HG03025 (cell line): ENCODE data around the gene C20orf202.

ENCODE experiments used
- ATAC-seq: cut with Tn5 transposase; IDR thresholded peaks from one replicate; pipeline ENCODE4 v1.9.1; 2021; ENCODE audit warnings: mild to moderate bottlenecking, moderate library complexity; ENCODE audit not compliant: unreplicated experiment, low FRiP score

C20orf202 gene

DNA sequence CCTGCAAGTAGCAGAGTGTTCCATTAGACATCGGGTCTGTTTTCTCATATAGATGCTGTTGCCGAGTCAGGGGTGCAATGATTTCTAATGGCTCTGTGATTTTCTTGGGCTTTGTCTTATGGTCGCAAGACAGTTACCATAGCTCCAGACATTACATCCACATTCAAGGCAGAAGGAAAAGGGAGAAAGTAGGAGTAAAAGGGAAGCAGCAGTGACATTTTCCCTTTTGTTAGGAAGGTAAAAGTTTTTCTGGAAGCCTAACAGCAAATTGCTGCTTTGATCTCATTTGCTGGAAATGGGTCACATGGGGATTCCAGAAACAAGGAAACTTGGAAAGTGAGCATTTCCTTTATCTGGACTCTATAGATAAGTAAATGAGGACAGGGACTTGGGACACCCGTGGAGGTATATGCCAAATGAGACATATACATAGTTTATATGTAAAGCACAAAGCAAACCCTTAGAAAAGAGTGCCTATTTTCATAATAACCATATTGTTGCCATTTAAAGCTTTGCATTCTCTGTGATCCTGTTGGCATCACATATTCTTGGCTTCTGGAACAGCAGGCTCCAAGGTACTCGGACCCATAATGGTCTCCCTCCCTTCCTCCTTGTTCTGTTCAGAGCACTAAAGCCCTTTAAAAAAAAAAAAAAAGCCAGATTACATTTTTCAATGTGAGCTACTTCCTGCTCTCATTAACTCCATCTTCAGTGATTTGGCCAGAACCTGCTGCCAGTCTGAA lies at the start of gene C20orf202:
Gene C20orf202 (plus strand): TSS at position 693 of the 743 bp plus-strand sequence. CDS start 132 bp downstream, outside the sequence.
- no peak for ATAC-seq

DNA sequence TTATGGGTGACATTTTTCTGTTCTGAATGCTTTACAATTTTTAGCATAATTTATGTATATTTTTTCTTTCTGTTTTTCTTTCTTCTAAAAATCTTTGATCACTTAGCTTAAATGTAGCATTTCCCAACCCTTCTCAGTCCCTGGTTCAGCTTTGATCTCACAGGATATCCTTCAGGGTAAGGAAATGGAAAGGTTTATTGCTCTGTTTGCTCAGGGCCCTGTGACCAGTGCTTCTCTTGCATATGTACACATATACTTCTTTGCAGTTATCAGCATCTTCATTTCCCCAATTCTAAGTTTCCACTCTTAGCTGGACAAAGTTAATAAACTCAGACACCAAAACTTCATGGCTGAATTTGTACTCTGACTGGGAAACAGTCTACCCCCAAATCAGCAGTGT lies 49.0 kb upstream of the C20orf202 start:
- ATAC-seq: no peak

DNA sequence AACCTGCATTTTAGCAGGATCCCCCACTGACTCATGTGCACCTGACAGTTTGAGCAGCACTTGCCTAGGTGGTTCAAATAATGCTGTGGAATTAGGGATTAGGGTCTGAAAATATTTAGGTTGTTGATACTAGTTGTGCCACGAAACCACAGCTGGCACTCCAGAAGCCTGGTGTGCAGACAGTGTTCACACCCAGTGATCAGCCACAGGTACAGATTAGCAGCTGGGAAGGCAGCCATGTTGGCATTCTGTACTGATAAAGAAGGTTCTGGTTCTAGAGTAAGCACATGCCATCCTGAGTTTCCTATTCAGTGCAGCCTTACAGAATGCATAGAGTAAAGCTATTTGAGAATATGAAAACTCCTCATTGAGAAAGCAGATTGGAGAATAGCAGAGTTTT lies 48.6 kb upstream of the C20orf202 start:
- ATAC-seq: no peak

DNA sequence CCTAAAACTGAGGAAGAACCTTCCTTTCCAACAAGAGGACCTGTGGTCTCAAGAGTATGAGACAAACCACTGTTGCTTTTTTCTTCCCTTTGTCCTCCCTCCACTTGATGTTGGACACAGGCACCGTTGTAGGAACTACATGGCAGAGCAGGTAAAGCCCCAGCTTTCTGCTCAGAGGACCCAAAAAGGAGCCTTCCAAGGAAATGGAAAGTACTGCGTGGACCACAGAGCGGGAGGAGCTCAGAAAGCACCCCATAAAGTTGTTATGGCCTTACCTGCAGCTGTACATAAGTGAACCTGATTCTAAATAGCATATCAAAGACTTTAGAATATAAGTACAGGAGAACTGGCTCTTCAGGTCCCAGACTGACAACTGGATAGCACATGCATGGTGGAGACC lies 47.9 kb upstream of the C20orf202 start:
- no peak for ATAC-seq

DNA sequence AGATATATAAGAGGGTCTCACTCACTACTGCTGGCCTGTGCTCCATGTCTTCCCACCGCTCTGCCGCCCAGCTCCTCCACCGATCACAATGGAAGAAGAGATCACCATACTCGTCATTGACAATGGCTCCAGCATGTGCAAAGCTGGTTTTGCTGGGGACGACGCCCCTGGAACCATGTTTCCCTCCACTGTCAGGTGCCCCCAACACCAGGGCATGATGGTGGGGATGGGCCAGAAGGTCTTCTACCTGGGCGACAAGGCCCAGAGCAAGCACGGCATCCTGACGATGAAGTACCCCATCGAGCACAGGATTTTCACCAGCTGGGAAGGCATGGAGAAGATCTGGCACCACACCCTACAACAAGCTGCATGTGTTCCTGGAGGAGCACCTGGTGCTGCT lies 42.8 kb upstream of the C20orf202 start:
- ATAC-seq: no peak

DNA sequence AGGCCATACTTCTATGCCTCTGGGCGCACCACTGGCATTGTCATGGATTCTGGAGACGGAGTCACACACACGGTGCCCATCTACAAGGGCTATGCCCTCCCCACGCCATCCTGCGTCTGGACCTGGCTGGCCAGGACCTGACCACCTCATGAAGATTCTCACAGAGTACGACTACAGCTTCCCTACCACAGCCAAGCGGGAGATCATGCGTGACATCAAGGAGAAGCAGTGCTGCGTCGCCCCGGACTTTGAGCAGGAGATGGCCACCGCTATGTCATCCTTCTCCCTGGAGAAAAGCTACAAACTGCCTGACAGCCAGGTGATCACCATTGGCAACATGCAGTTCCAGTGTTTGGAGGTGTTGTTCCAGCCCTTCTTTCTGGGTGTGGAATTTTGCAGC lies 42.3 kb upstream of the C20orf202 start:
- no peak for ATAC-seq

DNA sequence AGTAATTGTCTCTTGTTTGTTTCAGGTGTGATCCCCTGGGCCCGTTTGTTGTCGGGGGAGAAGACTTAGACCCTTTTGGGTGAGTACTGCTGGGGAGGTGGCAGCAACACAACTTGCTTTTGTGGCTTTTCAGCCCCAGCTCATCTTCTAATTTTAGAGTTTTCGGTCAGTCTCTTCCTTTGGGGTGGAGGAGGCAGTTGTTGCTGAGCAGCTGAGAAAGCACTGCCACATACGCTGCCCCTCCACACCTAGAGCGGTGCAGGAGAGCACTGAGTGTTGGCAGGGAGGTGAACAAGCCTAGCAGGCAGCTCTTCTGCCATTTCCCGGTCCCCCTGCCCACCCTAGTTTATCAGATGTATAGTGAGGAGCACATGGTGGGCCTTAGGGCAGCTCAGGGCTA lies 40.1 kb upstream of the C20orf202 start:
- ATAC-seq: peak; percentile 53

DNA sequence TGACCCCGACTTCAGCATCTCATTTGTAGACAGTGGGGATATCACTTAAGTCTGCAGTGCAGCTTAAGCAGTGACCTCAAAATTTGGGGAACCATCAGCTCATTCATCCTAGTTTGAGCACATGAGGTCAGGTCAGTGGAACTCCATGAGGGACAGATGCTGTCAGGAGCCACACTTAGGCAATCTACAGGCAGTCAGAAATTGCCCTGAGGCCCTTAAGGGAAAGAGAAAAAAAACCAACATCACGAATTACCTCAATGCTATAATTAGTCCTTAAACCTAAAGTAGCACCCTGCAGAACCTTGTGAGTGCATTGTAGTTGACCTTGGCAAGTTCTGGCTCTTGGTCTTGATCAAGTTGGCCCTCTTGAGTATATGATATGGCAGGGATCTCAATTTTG lies 39.6 kb upstream of the C20orf202 start:
- ATAC-seq: no peak

DNA sequence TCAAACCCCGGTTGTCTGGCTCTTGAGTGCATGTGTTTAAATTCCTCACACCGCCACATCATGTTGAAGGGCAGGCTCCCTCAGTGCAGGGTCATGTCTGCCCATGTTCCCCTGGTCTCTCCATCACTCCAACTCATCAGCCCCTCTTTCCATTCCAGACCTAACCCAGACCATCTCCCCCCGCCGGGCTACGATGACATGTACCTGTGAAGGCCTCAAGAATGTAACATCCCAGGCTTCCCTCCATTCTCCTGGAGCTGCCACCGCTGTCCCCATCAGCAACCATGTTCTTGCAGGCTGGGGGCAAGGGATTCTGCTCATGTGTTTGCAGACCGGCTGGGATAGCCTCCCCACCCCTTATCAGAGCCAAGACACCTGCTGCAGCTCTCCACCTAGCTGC lies 38.4 kb upstream of the C20orf202 start:
- ATAC-seq: no peak

DNA sequence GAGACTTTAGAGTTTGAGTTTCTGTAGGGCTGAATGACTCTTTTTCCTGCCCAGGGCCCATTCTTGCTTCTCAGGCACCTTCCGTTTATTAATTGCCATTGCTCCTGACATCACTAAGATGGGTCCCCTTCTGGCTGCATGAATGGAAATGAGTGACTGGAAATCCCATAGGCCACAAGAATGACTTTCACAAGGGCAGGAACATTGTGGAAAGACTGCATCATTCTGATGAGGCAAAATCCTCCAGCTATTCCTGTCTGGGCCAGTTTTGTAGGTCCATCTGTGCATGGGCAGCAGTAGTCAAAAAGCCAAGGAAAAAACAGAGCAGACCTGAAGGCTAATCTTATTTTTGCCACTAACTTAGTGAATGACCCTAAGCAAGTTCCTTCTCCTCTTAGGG lies 37.7 kb upstream of the C20orf202 start:
- no peak for ATAC-seq

DNA sequence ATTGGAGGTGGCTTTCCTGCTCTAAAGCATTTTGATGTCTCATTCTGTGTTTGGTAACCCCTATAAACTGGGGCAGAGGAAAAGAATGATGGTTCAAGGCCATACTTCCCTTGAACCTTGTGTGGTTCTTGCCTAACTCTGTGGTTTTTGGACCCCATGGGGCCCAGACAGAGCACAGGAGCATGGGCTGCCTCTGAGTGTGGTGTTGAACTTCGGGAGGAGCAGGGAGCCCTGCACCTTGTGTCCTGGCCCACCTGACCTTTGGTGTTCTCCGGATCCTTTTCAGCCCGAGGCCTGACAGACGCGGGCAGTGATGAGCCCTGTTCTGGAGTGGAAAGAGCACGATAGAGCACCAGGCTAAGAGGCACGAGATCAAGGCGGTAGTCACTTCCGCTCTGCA lies 37.3 kb upstream of the C20orf202 start:
- no peak for ATAC-seq

DNA sequence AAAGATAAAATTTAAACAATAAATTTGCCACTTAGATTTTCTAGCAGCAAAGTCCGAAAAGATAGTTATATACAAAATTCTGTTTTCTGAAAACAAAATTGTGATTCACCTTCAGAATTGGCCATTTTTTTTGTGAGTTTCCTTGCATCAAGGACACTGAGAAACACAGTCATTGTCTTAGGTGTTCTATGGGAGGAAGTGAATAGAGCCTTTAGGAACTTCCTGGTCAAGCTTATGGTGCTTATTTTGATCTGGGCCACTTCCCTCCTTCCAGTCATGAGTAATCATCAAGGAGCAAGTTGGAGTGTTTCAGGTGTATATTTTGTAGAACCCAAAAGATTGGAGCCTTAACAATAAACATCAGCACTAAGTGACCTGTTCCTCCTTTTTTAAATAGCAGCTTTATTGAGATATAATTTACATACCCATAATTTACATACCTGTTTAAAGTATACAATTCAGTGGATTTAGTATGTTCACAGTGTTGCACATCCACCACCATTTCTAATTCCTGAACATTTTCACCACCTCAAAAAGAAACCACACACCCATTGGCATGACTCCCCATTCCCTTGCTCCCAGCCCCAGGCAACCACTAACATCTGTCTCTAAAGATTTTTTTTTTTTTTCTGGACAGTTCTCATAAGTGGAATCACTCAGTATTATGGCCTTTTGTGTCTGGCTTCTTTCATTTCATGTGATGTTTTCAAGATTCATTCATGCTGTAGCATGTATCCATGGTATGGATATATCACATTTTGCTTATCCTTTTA lies 36.1 kb upstream of the C20orf202 start:
- no peak for ATAC-seq

DNA sequence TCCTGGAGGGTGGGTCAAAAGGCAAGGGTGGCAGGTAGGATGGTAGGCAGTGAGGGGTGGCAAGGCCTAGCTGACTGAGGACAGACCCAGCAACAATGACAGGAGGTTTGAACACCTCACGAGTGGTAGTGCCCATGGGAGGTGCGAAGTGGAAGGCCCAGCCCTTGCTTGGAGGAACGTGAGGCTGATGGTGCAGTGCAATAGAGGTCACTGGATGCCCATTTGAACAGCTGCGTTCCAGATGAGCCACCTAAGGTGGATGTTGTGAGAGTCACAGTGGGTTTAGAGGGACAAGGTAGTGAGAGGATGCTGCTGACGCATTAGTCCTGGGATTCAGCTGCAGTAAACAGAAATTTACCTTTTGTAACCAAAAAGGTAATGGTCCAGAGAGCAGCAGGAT lies 34.0 kb upstream of the C20orf202 start:
- ATAC-seq: no peak

DNA sequence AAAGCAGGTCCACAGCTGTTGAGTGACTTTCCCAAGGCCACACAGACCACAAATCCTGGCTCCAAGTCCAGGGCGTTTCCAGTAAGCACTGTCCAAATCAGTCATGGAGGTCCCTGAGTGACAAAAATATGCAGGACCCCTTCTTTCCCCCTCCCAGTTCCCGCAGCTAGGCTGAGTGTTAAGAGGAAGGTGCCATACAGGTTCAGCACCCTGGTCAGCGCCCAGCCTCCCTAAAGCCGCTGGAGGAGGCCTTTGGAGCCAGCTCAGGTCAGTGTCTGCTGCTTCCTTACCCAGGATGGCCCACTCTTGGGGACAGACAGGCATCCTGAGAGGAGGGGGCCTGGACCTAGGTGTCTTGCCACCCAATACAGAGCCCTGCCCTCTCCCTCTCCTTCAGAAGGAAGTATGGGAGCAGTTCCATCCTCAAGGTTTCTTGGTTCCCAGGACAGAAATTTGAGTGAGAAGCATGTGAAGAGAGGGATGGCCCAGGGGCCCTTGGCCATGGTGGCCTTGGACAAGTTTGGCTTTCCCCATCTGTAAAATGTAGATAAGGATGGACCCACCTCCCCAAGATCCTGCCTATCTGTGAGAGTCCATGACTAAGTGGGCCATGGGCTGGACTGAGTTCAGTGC lies 31.7 kb upstream of the C20orf202 start:
- no peak for ATAC-seq

DNA sequence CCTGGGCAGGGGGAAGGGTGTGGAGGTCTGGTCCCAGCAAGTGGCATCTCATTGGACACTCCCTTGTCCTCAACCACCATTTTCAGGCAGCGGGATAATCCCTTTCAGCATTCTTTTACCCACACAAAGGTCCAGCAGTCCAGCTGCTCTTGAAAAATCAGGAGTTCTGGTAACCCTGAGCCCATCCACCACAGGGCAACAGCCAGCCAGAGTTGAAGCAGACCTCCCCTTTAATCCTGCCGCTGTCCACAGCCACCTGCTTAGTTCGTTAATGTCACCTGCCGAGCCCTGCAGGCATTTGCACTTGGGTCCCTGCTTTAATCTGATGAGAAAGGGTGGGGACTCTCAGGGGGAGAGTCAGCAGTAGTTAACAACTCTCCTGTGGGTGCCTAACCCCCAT lies 29.6 kb upstream of the C20orf202 start:
- no peak for ATAC-seq

DNA sequence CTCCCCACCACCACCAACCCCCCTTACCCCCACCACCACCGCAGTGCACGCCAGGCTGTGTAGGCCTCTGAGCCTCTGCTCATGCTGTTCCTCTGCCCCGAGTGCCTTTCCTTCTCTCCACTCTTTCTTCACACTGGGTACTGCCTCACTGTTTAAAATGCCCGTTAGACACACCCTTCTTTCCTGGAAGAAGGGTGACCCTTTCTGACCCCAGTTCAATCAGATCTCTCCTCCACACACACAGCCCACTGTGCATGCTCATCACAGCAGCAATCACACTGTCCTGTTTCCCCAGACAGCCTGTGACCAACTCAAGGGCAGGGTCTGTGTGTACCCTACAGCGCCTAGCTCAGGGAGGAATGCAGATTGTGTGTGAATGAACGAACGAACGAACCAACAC lies 28.5 kb upstream of the C20orf202 start:
- ATAC-seq: no peak

DNA sequence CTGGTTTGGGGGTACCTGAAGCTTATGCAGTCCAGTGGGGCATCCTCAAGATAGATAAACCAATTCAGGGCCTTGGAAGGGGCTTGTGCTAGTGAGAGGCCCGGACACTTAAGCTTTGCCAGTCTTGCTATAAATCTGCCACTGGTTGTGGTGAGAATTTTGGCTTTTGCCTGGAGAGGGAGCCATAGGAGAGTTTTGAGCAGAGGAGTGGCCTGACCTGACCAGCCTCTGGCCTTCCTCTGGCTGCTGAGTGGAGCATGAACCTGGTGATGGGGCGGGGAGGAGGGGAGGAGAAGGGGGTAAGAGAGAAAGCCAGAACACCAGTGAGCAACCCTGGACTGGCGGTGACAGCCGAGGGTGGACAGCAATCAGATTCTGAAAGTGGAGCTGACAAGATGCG lies 25.6 kb upstream of the C20orf202 start:
- ATAC-seq: no peak

DNA sequence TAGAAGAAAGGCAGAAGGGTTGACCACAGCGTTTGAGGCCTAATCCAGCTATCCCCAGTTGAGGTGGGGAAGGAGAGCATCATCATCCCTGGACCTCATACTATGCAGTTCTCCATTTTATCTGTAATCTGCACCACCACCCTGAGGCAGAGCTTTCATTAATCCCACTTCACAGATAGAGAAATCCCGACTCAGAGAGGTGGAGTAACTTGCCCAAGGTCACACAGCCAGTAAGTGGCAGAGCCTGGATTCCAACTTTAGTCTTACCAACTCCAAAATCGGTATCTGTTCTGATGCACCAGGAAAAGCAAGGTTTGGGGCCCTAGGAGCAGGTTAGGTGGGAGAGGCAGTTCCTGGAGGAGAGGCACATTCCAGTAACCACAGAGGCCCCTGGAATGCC lies 25.2 kb upstream of the C20orf202 start:
- ATAC-seq: no peak

DNA sequence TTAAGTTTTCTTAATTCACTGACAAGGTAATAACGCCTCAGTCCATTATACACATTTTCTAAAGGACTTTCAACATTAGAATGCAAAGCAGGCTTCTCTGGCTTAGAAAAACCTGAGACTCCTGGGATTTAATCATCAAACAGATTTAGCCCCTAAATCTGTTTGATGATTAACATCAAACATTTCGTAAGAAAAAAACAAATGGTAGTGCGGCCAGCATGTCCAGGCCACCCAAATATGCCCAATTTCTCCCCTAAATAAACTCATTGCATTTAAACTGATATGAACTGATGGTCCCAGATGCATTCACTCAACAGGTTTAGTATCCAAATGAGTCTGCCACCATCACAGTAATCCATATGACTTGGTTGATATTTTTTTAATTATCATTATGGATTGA lies 24.6 kb upstream of the C20orf202 start:
- no peak for ATAC-seq

DNA sequence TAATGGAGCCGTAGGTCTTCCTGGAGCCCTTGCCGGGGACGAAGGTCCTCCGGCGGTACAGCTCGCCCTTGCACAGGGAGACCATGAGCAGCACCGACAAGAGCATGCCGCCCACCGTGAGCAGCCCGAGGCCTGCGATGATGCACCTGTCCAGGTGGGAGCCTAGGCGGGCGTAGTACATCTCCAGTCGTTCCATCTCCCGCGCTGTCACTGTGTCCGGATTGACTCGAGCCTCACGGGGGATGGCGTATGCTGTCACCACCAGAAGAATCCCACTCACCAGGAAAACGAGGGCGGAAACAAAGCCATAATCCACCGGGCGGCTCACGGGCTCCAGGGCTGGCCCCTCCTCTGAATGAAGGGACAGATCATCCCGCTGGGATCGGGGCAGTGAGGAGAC lies 22.3 kb upstream of the C20orf202 start:
- ATAC-seq: no peak

DNA sequence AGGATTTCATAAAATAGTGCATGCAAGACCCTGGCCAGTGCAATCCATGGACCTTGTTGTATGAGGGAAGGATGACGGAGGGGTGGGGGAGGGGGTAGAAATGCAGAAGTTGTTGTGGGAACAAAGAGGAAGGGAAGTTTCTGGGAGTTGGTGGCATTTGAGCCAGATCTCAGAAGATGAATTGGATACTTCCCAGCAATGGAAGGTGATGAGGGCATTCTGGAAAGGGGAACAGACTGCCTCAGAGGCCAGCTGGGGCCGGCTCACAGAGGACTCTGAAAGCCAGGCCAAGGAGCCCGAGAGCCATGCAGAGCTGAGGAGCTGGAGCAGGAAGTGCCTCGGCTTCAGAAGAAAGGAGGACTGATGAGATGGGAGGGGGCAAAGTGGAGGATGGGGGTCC lies 21.1 kb upstream of the C20orf202 start:
- no peak for ATAC-seq

DNA sequence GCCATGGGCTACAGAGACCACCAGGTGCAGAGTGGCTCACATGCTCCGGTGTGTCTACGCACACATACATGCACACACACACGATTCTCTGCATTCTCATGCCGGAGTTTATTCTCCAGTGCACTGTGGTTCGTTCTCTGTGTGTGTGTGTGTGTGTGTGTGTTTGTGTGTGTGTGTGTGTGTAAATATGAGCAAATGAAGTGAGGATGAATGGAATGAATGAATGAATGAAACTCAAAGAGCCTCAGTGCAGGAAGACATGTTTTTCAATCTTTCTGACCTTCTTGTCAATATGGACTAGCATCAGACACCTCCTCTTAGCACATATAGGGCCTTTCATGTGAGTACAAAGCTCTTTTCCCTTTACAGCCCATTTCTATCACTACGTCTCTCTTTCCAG lies 20.1 kb upstream of the C20orf202 start:
- no peak for ATAC-seq
